Measurements from ENCODE around the gene NOC2L. TPM values are rescaled to one million over a fixed set of nuclear protein-coding genes. Genes with fewer than 3 reads are reported as not detected.

Gene NOC2L
- total and polyA plus RNA-seq, 9 of the 15 experiments (the other 6 are each of a cell fraction or from before 2014, with no cell fraction given) = 4.0 to 410 (median 200) TPM

DNA sequence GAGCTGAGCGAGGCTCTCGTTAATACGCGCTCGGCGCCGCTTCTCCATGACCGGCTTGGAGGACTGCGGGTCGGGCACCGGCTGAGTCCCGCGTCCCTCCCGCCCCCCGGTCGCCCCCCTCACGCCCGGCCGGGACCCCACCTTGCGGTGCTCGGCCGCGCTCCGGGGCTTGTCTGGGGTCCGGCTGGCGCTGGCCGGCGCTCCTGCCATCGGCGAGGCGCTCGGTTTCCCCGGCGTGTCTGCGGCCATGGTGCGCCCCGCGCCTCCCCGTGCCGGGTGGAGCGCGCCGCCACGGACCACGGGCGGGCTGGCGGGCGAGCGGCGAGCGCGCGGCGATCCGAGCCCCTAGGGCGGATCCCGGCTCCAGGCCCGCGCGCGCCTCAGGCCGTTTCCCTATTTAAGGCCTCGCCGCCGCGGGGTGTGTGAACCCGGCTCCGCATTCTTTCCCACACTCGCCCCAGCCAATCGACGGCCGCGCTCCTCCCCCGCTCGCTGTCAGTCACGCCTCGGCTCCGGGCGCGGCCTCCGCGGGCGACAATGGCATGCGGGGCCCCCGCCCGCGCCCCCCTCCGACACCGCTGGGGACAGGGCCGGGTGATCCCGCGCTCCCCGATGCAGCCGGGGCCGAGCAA is 40.8 kb upstream of the NOC2L start, which contains the start of gene HES4 (continued):
- TF ChIP-seq, protein P1, sequence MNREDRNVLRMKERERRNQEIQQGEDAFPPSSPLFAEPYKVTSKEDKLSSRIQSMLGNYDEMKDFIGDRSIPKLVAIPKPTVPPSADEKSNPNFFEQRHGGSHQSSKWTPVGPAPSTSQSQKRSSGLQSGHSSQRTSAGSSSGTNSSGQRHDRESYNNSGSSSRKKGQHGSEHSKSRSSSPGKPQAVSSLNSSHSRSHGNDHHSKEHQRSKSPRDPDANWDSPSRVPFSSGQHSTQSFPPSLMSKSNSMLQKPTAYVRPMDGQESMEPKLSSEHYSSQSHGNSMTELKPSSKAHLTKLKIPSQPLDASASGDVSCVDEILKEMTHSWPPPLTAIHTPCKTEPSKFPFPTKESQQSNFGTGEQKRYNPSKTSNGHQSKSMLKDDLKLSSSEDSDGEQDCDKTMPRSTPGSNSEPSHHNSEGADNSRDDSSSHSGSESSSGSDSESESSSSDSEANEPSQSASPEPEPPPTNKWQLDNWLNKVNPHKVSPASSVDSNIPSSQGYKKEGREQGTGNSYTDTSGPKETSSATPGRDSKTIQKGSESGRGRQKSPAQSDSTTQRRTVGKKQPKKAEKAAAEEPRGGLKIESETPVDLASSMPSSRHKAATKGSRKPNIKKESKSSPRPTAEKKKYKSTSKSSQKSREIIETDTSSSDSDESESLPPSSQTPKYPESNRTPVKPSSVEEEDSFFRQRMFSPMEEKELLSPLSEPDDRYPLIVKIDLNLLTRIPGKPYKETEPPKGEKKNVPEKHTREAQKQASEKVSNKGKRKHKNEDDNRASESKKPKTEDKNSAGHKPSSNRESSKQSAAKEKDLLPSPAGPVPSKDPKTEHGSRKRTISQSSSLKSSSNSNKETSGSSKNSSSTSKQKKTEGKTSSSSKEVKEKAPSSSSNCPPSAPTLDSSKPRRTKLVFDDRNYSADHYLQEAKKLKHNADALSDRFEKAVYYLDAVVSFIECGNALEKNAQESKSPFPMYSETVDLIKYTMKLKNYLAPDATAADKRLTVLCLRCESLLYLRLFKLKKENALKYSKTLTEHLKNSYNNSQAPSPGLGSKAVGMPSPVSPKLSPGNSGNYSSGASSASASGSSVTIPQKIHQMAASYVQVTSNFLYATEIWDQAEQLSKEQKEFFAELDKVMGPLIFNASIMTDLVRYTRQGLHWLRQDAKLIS (CRISPR knock-in tag; IDR thresholded peaks at IDR 0.05) = no peak
- peak; percentile 85 for TF ChIP-seq RBM25 (IDR thresholded peaks at IDR 0.05; ENCODE audit: low read depth, low read length, severe bottlenecking)
- TF ChIP-seq TOE1 (IDR thresholded peaks at IDR 0.05; ENCODE audit: borderline replicate concordance) = no peak
- no peak for TF ChIP-seq TOE1 (CRISPR knock-in tag; IDR thresholded peaks at IDR 0.05; ENCODE audit: borderline replicate concordance, low read depth)
- no peak for TF ChIP-seq FOXA1 (IDR thresholded peaks at IDR 0.05; ENCODE audit: borderline replicate concordance)
- no peak for TF ChIP-seq SAFB2 (IDR thresholded peaks at IDR 0.05; ENCODE audit: borderline replicate concordance, low read depth, low read length, severe bottlenecking)
- no peak for TF ChIP-seq KAT7 (CRISPR knock-in tag; IDR thresholded peaks at IDR 0.05; ENCODE audit: borderline replicate concordance)
- no peak for TF ChIP-seq TAL1 (IDR thresholded peaks at IDR 0.05)
- peak; percentile 22; the same call in 1 of the 2 replicates for TF ChIP-seq NCOR1 (IDR thresholded peaks at IDR 0.05)
- TF ChIP-seq, protein P2, sequence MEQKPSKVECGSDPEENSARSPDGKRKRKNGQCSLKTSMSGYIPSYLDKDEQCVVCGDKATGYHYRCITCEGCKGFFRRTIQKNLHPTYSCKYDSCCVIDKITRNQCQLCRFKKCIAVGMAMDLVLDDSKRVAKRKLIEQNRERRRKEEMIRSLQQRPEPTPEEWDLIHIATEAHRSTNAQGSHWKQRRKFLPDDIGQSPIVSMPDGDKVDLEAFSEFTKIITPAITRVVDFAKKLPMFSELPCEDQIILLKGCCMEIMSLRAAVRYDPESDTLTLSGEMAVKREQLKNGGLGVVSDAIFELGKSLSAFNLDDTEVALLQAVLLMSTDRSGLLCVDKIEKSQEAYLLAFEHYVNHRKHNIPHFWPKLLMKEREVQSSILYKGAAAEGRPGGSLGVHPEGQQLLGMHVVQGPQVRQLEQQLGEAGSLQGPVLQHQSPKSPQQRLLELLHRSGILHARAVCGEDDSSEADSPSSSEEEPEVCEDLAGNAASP (IDR thresholded peaks at IDR 0.05) = no peak
- no peak for TF ChIP-seq USF2 (CRISPR knock-in tag; IDR thresholded peaks at IDR 0.05)
- TF ChIP-seq ZBTB8A (IDR thresholded peaks at IDR 0.05; ENCODE audit: partially characterized antibody) = no peak
- TF ChIP-seq ZFX (CRISPR knock-in tag; IDR thresholded peaks at IDR 0.05) = no peak
- TF ChIP-seq, protein P3, sequence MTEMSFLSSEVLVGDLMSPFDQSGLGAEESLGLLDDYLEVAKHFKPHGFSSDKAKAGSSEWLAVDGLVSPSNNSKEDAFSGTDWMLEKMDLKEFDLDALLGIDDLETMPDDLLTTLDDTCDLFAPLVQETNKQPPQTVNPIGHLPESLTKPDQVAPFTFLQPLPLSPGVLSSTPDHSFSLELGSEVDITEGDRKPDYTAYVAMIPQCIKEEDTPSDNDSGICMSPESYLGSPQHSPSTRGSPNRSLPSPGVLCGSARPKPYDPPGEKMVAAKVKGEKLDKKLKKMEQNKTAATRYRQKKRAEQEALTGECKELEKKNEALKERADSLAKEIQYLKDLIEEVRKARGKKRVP (CRISPR knock-in tag; IDR thresholded peaks at IDR 0.05) = no peak
- no peak for TF ChIP-seq TARDBP (IDR thresholded peaks at IDR 0.05)
- TF ChIP-seq ZNF12 (CRISPR knock-in tag; IDR thresholded peaks at IDR 0.05) = no peak; the same call in 1 of the 2 replicates
- no peak for TF ChIP-seq ETS1 (conservative IDR thresholded peaks at IDR 0.05; ENCODE audit: control insufficient read depth, low read depth, low read length)
- TF ChIP-seq LEF1 (IDR thresholded peaks at IDR 0.05) = no peak
- TF ChIP-seq NFIX (CRISPR knock-in tag; IDR thresholded peaks at IDR 0.05; ENCODE audit: low read depth) = no peak
